Endothelial cell of umbilical vein (primary cell): ENCODE measurements around the gene CHMP4B. TPM values are rescaled to one million over a fixed set of nuclear protein-coding genes. Genes with fewer than 3 reads are reported as not detected.

ENCODE experiments used
- BruUV-seq: library from RNA; stranded (reverse); fragments of 400-500 nt; replicated peaks from 2 replicates; lab custom pipeline; 2021; lab: Mats Ljungman, UMichigan
- CTCF ChIA-PET: fragments of 300-600, 350-600 bp; sonication (Branson Sonifier 250); formaldehyde crosslinking; loops from one replicate; lab custom pipeline; 2021; ENCODE audit warnings: antibody characterized with exemption, inconsistent platforms; lab: Charles Lee
- POLR2A ChIA-PET: fragments of 300-600, 350-600 bp; sonication (Branson Sonifier 250); formaldehyde crosslinking; loops from one replicate; lab custom pipeline; 2021; ENCODE audit warnings: antibody characterized with exemption, inconsistent platforms; lab: Charles Lee
- DNase-seq: peaks from one replicate; pipeline ENCODE4 v3.0.0-alpha.2; 2011; ENCODE audit warnings: low read depth, low spot score
- FAIRE-seq: peaks from 2 replicates; lab custom pipeline; 2011; peaks lifted over from hg19 to GRCh38; lab: Jason Lieb, UNC
- H2AFZ ChIP-seq: 2 replicates; pipeline ENCODE4 v1.6.0; 2012; ENCODE audit warnings: low read depth, low read length, control low read depth, inconsistent platforms
- H3K27ac ChIP-seq: 2 replicates; pipeline ENCODE4 v1.5.1; 2011; ENCODE audit warnings: low read depth, mild to moderate bottlenecking, control low read depth, low read length, moderate library complexity; ENCODE audit not compliant: insufficient read depth
- H3K27me3 ChIP-seq, 2 experiments: 2 replicates each; pipeline versions ENCODE4 v1.6.0 to v1.6.1; 2011; ENCODE audit warnings: low read length in 2 of 2, mixed read lengths in 1 of 2; ENCODE audit not compliant: control insufficient read depth in 2 of 2, insufficient read depth in 2 of 2
- H3K36me3 ChIP-seq, 2 experiments: 2 replicates in 1 of 2; 3 replicates in 1 of 2; pipeline ENCODE4 v1.5.1; 2011; ENCODE audit warnings: low read length in 2 of 2, mild to moderate bottlenecking in 1 of 2, moderate library complexity in 1 of 2; ENCODE audit not compliant: control insufficient read depth in 2 of 2, insufficient read depth in 2 of 2; ENCODE audit errors: extremely low read depth in 1 of 2
- H3K4me1 ChIP-seq: 3 replicates; pipeline ENCODE4 v1.5.1; 2011; ENCODE audit warnings: mild to moderate bottlenecking, low read length; ENCODE audit not compliant: control insufficient read depth, insufficient read depth; ENCODE audit errors: extremely low read depth
- H3K4me2 ChIP-seq: 2 replicates; pipeline ENCODE4 v1.6.1; 2011; ENCODE audit warnings: low read length, control low read depth, mixed read lengths; ENCODE audit not compliant: insufficient read depth
- H3K4me3 ChIP-seq, 3 experiments: fragments of 200-600 bp in 1 of 3; sonication (generic), shearing (Covaris generic) in 1 of 3; replicated peaks in 1 of 3; 2 replicates each; pipeline ENCODE4 v1.5.1; 2011 to 2016; ENCODE audit warnings: control low read depth in 3 of 3, low read length in 3 of 3, mild to moderate bottlenecking in 2 of 3, inconsistent platforms in 1 of 3, low read depth in 1 of 3, moderate library complexity in 1 of 3; ENCODE audit not compliant: insufficient read depth in 1 of 3
- H3K79me2 ChIP-seq: 2 replicates; pipeline ENCODE4 v1.6.0; 2012; ENCODE audit warnings: low read length, inconsistent platforms; ENCODE audit not compliant: control insufficient read depth, insufficient read depth
- H3K9ac ChIP-seq: replicated peaks from 2 replicates; pipeline ENCODE3; 2011; ENCODE audit warnings: low read length, control low read depth; ENCODE audit not compliant: insufficient read depth; ENCODE audit errors: extremely low read depth
- H3K9me1 ChIP-seq: replicated peaks from 3 replicates; pipeline ENCODE4 v1.6.0; 2011; ENCODE audit warnings: mild to moderate bottlenecking, low read length; ENCODE audit not compliant: control insufficient read depth, insufficient read depth; ENCODE audit errors: extremely low read depth
- H3K9me3 ChIP-seq: replicated peaks from 2 replicates; pipeline ENCODE4 v1.5.1; 2012; ENCODE audit warnings: low read length, inconsistent platforms; ENCODE audit not compliant: control insufficient read depth, insufficient read depth
- H4K20me1 ChIP-seq: replicated peaks from 2 replicates; pipeline ENCODE3; 2011; ENCODE audit warnings: mild to moderate bottlenecking, low read length; ENCODE audit not compliant: control insufficient read depth, insufficient read depth; ENCODE audit errors: extremely low read depth
- EZH2 ChIP-seq: IDR thresholded peaks from 2 replicates; pipeline ENCODE4 v1.6.1; 2012; ENCODE audit warnings: borderline replicate concordance, low read depth, mild to moderate bottlenecking, moderate library complexity, low read length, inconsistent platforms; ENCODE audit not compliant: severe bottlenecking
- FOS ChIP-seq: IDR thresholded peaks from 2 replicates; pipeline ENCODE4 v1.6.1; 2011; ENCODE audit warnings: mild to moderate bottlenecking, low read length, moderate library complexity, borderline replicate concordance; ENCODE audit not compliant: insufficient read depth
- GATA2 ChIP-seq: IDR thresholded peaks from 2 replicates; pipeline ENCODE4 v1.7.0; 2011; ENCODE audit warnings: low read depth, mild to moderate bottlenecking, moderate library complexity, mixed read lengths, low read length; ENCODE audit not compliant: insufficient read length, insufficient read depth
- MAX ChIP-seq: IDR thresholded peaks from 2 replicates; pipeline ENCODE4 v1.6.1; 2011; ENCODE audit not compliant: insufficient read depth, insufficient read length
- MYC ChIP-seq: IDR thresholded peaks from one replicate; pipeline ENCODE4 v1.6.1; 2011; ENCODE audit warnings: mild to moderate bottlenecking, low read depth, low read length
- POLR2A ChIP-seq: IDR thresholded peaks from 2 replicates; pipeline ENCODE4 v1.6.1; 2012; ENCODE audit warnings: low read depth, mild to moderate bottlenecking, control low read depth, low read length
- POLR2AphosphoS5 ChIP-seq: IDR thresholded peaks from 2 replicates; pipeline ENCODE4 v1.6.1; 2012; ENCODE audit warnings: low read depth, mild to moderate bottlenecking, control low read depth, low read length, moderate library complexity; ENCODE audit not compliant: insufficient read depth
- dilution Hi-C: fragments of 300-500 bp; cut with MboI; formaldehyde crosslinking; loops from one replicate; pipeline ENCODE4 v1.15.0; 2019; ENCODE audit warnings: low sequenced_read_pairs; ENCODE audit not compliant: extremely low pct_ligation_motif_present
- intact Hi-C: fragments of 100-400 bp; cut with micrococcal nuclease; formaldehyde crosslinking; loops from one replicate; pipeline ENCODE4 v1.10.0; 2022
- polyA plus RNA-seq, 4 experiments: library from polyadenylated mRNA; depleted of rRNA in 3 of 4; stranded (reverse) in 3 of 4; unstranded in 1 of 4; fragments of >200 nt; gene quantifications; 2 replicates each; pipeline versions ENCODE4 v1.2.1 to v1.2.3, GENCODE V29; 2011 to 2012; ENCODE audit warnings: missing spikeins in 1 of 4
- total RNA-seq: library from RNA; stranded (reverse); gene quantifications from 2 replicates; pipeline ENCODE4 v1.2.3, GENCODE V29; 2021
- TF ChIP-seq, protein P1 (sequence below), 2 donors: IDR thresholded peaks; 1 replicate in 1 of 2; 2 replicates in 1 of 2; pipeline ENCODE4 v1.5.1; 2011; ENCODE audit warnings: low read length in 2 of 2, mild to moderate bottlenecking in 2 of 2, moderate library complexity in 2 of 2, control low read depth in 1 of 2, inconsistent platforms in 1 of 2, low read depth in 1 of 2; ENCODE audit not compliant: insufficient read depth in 1 of 2; ENCODE audit errors: extremely low read depth in 1 of 2

CHMP4B gene
- total and polyA plus RNA-seq, 2 donors (not counting 3 experiments of a cell fraction or from before 2014, with no cell fraction given), result 64.7 to 112 TPM

DNA sequence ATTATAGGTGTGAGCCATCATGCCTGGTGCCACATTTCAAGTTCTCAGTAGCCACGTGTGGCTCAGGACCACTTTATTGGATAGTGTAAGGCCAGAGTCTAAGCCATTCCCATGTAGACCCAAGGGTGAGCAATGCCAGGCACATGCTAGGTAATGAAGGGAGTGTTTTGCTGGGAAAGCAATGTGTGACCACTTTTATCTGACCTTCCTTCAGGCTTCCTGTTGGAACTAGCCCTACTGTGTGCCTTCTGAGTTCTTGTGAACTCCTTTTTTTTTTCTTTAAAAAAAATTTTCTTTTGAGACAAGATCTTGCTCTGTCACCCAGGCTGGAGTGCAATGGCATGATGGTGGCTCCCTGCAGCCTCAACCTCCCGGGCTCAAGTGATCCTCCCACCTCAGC is 46.0 kb upstream of the CHMP4B start:
- no peaks in the 10 kb centered on the region for H3K79me2 ChIP-seq
- CTCF ChIA-PET, result no interaction called here
- DNase-seq (no peak), FAIRE-seq (no peak)
- intact Hi-C loops (no loop called here), dilution Hi-C loops (no loop called here)
- no peak overlapping the region for H3K4me3 ChIP-seq
- H3K27ac ChIP-seq, result no peak overlapping the region
- H3K36me3 ChIP-seq, result peaks cover 0 to 1% of the 10 kb centered on the region in 2 experiments
- no peaks in the 10 kb centered on the region for H3K9me1 ChIP-seq
- H3K9ac ChIP-seq, result no peak overlapping the region
- no peaks in the 10 kb centered on the region for H3K9me3 ChIP-seq
- H3K27me3 ChIP-seq, result no peaks in the 10 kb centered on the region
- no TSS peak for BruUV-seq
- POLR2A ChIA-PET, result no interaction called here
- no peaks in the 10 kb centered on the region for H3K4me1 ChIP-seq
- H3K4me2 ChIP-seq, result no peak overlapping the region
- H4K20me1 ChIP-seq, result no peaks in the 10 kb centered on the region
- TF ChIP-seq, protein P1, sequence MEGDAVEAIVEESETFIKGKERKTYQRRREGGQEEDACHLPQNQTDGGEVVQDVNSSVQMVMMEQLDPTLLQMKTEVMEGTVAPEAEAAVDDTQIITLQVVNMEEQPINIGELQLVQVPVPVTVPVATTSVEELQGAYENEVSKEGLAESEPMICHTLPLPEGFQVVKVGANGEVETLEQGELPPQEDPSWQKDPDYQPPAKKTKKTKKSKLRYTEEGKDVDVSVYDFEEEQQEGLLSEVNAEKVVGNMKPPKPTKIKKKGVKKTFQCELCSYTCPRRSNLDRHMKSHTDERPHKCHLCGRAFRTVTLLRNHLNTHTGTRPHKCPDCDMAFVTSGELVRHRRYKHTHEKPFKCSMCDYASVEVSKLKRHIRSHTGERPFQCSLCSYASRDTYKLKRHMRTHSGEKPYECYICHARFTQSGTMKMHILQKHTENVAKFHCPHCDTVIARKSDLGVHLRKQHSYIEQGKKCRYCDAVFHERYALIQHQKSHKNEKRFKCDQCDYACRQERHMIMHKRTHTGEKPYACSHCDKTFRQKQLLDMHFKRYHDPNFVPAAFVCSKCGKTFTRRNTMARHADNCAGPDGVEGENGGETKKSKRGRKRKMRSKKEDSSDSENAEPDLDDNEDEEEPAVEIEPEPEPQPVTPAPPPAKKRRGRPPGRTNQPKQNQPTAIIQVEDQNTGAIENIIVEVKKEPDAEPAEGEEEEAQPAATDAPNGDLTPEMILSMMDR (IDR thresholded peaks at IDR 0.05; ENCODE audit: extremely low read depth in 1 of 2, insufficient read depth in 1 of 2, low read depth in 1 of 2, low read length in 2 of 2), result no peak
- TF ChIP-seq POLR2A, result no peak
- TF ChIP-seq MYC, result no peak
- TF ChIP-seq FOS, result no peak
- no peak for TF ChIP-seq EZH2
- no peak overlapping the region for H2AFZ ChIP-seq

DNA sequence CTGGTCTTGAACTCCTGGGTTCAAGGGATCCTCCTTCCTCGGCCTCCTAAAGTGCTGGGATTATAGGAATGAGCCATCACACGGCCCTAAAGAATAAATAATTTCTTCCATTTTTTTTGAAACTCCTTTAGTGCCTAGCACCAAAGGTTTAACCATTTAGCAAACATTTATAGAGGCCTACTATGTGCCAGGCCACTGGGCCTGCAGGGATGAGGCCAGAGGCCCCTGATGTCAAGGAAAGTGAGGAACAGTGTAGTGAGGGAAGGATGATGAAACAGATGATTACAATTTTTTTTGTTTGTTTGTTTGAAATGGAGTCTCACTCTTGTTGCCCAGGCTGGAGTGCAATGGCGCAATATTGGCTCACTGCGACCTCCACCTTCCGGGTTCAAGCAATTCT is 45.6 kb upstream of the CHMP4B start:
- FAIRE-seq, result no peak
- no peaks in the 10 kb centered on the region for H3K9me3 ChIP-seq
- H3K4me2 ChIP-seq, result no peak overlapping the region
- H2AFZ ChIP-seq, result no peak overlapping the region
- intact Hi-C loops (no loop called here), dilution Hi-C loops (no loop called here)
- no peak overlapping the region for H3K9ac ChIP-seq
- POLR2A ChIA-PET, result no interaction called here
- H3K27me3 ChIP-seq, result no peaks in the 10 kb centered on the region
- no peak overlapping the region for H3K27ac ChIP-seq
- DNase-seq, result no peak
- no peaks in the 10 kb centered on the region for H3K79me2 ChIP-seq
- H4K20me1 ChIP-seq, result no peaks in the 10 kb centered on the region
- CTCF ChIA-PET, result no interaction called here
- H3K9me1 ChIP-seq, result no peaks in the 10 kb centered on the region
- no TSS peak for BruUV-seq
- peaks cover 0 to 1% of the 10 kb centered on the region in 2 experiments for H3K36me3 ChIP-seq
- no peaks in the 10 kb centered on the region for H3K4me1 ChIP-seq
- TF ChIP-seq MAX (no peak), EZH2 (no peak), POLR2AphosphoS5 (no peak), POLR2A (no peak), GATA2 (no peak)
- TF ChIP-seq, protein P1 (IDR thresholded peaks at IDR 0.05; ENCODE audit: extremely low read depth in 1 of 2, insufficient read depth in 1 of 2, low read depth in 1 of 2, low read length in 2 of 2), result no peak
- H3K4me3 ChIP-seq, result no peak overlapping the region
